Measurements from ENCODE around the gene CENPQ. TPM values are rescaled to one million over a fixed set of nuclear protein-coding genes. Genes with fewer than 3 reads are reported as not detected.
"Not testable (repeated sequence)": the region's sequence is repeated elsewhere in the genome, so short reads cannot be mapped to it uniquely, and the experiment has no call there.

Gene CENPQ
- total RNA-seq, 2 experiments from 2014 or later = 14.6 to 17.5 TPM

GRCh38 chr6:49462599-49462926, 607 bp upstream of the CENPQ start:
- POLR2A ChIA-PET = no interaction called here
- H3K27ac Mint-ChIP-seq = peak overlapping the region; percentile 92
- DNase-seq (no peak), ATAC-seq (peak; percentile 4)
- H3K4me1 Mint-ChIP-seq (ENCODE audit: low read depth) = peaks cover 41% of the 10 kb centered on the region
- no peaks in the 10 kb centered on the region for H3K27me3 Mint-ChIP-seq
- intact Hi-C loops (cut with micrococcal nuclease) = no loop called here
- no peak for TF ChIP-seq CTCF (IDR thresholded peaks at IDR 0.05)
- H3K4me3 Mint-ChIP-seq = peak overlapping the region; percentile 91
- peaks cover 8% of the 10 kb centered on the region for H3K36me3 Mint-ChIP-seq (ENCODE audit: low read depth)
- CTCF ChIA-PET = no interaction called here
- H3K9me3 Mint-ChIP-seq = no peaks in the 10 kb centered on the region

- no peak for DNase-seq
- H3K36me3 Mint-ChIP-seq (ENCODE audit: low read depth) = peaks cover 8% of the 10 kb centered on the region
- H3K4me1 Mint-ChIP-seq (ENCODE audit: low read depth) = peaks cover 42% of the 10 kb centered on the region
- ChIA-PET CTCF (no interaction called here), POLR2A (interaction anchor here (0.7 kb wide), 1 partner anchor 123 kb away, joined by 3 read pairs; no protein-coding TSS in a partner anchor)
- TF ChIP-seq CTCF (IDR thresholded peaks at IDR 0.05) = no peak
- peak overlapping the region; percentile 92 for H3K27ac Mint-ChIP-seq
- intact Hi-C loops (cut with micrococcal nuclease) = no loop called here
- H3K9me3 Mint-ChIP-seq = no peaks in the 10 kb centered on the region
- H3K27me3 Mint-ChIP-seq = no peaks in the 10 kb centered on the region
- H3K4me3 Mint-ChIP-seq = peak overlapping the region; percentile 91
- peak; percentile 3 for ATAC-seq
Observed at GRCh38 chr6:49463612-49463967, 420 bp downstream of the CENPQ start.

- CTCF ChIA-PET = interaction anchor here (1.1 kb wide), 1 partner anchor 67 kb away, joined by 3 read pairs; no protein-coding TSS in a partner anchor
- DNase-seq (no peak), ATAC-seq (no peak)
- intact Hi-C loops (cut with micrococcal nuclease) = no loop called here
- H3K4me1 Mint-ChIP-seq (ENCODE audit: low read depth) = peaks cover 38% of the 10 kb centered on the region
- H3K27me3 Mint-ChIP-seq = no peaks in the 10 kb centered on the region
- H3K4me3 Mint-ChIP-seq = peak overlapping the region; percentile 91
- H3K27ac Mint-ChIP-seq = no peak overlapping the region
- POLR2A ChIA-PET = interaction anchor here (1.1 kb wide), 1 partner anchor 11 kb away, joined by 4 read pairs; no protein-coding TSS in a partner anchor
- TF ChIP-seq CTCF (IDR thresholded peaks at IDR 0.05) = no peak
- no peaks in the 10 kb centered on the region for H3K9me3 Mint-ChIP-seq
- peaks cover 9% of the 10 kb centered on the region for H3K36me3 Mint-ChIP-seq (ENCODE audit: low read depth)
Observed at GRCh38 chr6:49464691-49465090, 1.5 kb downstream of the CENPQ start.

- peaks cover 23% of the 10 kb centered on the region for H3K4me1 Mint-ChIP-seq (ENCODE audit: low read depth)
- ChIA-PET CTCF (interaction anchor here (0.9 to 2.2 kb wide), 2 partner anchors 10 to 65 kb away, joined by 3 to 7 read pairs; no protein-coding TSS in a partner anchor), POLR2A (no interaction called here)
- no peaks in the 10 kb centered on the region for H3K9me3 Mint-ChIP-seq
- TF ChIP-seq CTCF (IDR thresholded peaks at IDR 0.05) = no peak
- no peaks in the 10 kb centered on the region for H3K27me3 Mint-ChIP-seq
- no peak overlapping the region for H3K27ac Mint-ChIP-seq
- peaks cover 15% of the 10 kb centered on the region for H3K36me3 Mint-ChIP-seq (ENCODE audit: low read depth)
- H3K4me3 Mint-ChIP-seq = no peak overlapping the region
- DNase-seq (no peak), ATAC-seq (no peak)
- intact Hi-C loops (cut with micrococcal nuclease) = no loop called here
Observed at GRCh38 chr6:49468042-49468441, 4.9 kb downstream of the CENPQ start.

GRCh38 chr6:49476564-49476963, 13.4 kb downstream of the CENPQ start:
- H3K9me3 Mint-ChIP-seq; H3K4me3 Mint-ChIP-seq; POLR2A ChIA-PET; intact Hi-C loops (cut with micrococcal nuclease); CTCF ChIA-PET; H3K27ac Mint-ChIP-seq; ATAC-seq; H3K4me1 Mint-ChIP-seq (ENCODE audit: low read depth); DNase-seq; H3K27me3 Mint-ChIP-seq: not testable (repeated sequence)
- peaks cover 50% of the 10 kb centered on the region for H3K36me3 Mint-ChIP-seq (ENCODE audit: low read depth)
